H1 (cell line): ENCODE data around the gene SOX6. TPM values are rescaled to one million over a fixed set of nuclear protein-coding genes. Genes with fewer than 3 reads are reported as not detected.

ENCODE experiments used
- CTCF ChIA-PET: fragments of 300-600 bp; sonication (Branson Sonifier 250); formaldehyde crosslinking; loops from one replicate; lab custom pipeline; 2021; ENCODE audit not compliant: partially characterized antibody; lab: Charles Lee
- POLR2A ChIA-PET: fragments of 300-600 bp; sonication (Branson Sonifier 250); formaldehyde crosslinking; loops from one replicate; lab custom pipeline; 2021; ENCODE audit warnings: inconsistent platforms; ENCODE audit not compliant: partially characterized antibody; lab: Charles Lee
- DNase-seq, 2 experiments: peaks; one replicate each; pipeline versions ENCODE4 v3.0.0 to v3.0.0-alpha.2; 2010 to 2022; ENCODE audit warnings: low spot score in 2 of 2, low read depth in 1 of 2, mixed read lengths in 1 of 2
- FAIRE-seq: peaks from 2 replicates; lab custom pipeline; 2011; peaks lifted over from hg19 to GRCh38; lab: Jason Lieb, UNC
- H2AFZ ChIP-seq: 2 replicates; pipeline ENCODE4 v1.8.1; 2012; ENCODE audit warnings: low read length, inconsistent platforms
- H2AK5ac ChIP-seq: 2 replicates; pipeline ENCODE4 v1.6.1; 2013; ENCODE audit warnings: low read depth, low read length
- H2BK120ac ChIP-seq: replicated peaks from 2 replicates; pipeline ENCODE3; 2013; ENCODE audit warnings: low read depth, low read length, inconsistent platforms
- H2BK12ac ChIP-seq: 2 replicates; pipeline ENCODE4 v1.6.1; 2013; ENCODE audit warnings: low read depth, low read length
- H2BK15ac ChIP-seq: 2 replicates; pipeline ENCODE4 v1.6.1; 2013; ENCODE audit warnings: low read length
- H2BK20ac ChIP-seq: 2 replicates; pipeline ENCODE4 v1.6.1; 2013; ENCODE audit warnings: low read length
- H2BK5ac ChIP-seq: 2 replicates; pipeline ENCODE4 v1.6.1; 2013; ENCODE audit warnings: low read depth, low read length
- H3K14ac ChIP-seq: 2 replicates; pipeline ENCODE4 v1.6.1; 2013; ENCODE audit warnings: inconsistent platforms; ENCODE audit not compliant: insufficient read length
- H3K18ac ChIP-seq: 2 replicates; pipeline ENCODE4 v1.6.1; 2013; ENCODE audit warnings: low read length; ENCODE audit errors: extremely low read depth
- H3K23ac ChIP-seq: 2 replicates; pipeline ENCODE4 v1.6.1; 2013; ENCODE audit warnings: inconsistent platforms; ENCODE audit not compliant: insufficient read length
- H3K23me2 ChIP-seq: 2 replicates; pipeline ENCODE4 v1.6.1; 2013; ENCODE audit warnings: low read depth, low read length
- H3K27ac ChIP-seq: 2 replicates; pipeline ENCODE4 v1.6.1; 2011; ENCODE audit warnings: low read depth, low read length, inconsistent platforms
- H3K27me3 ChIP-seq, 4 experiments: replicated peaks in 1 of 4; 1 replicate in 1 of 4; 2 replicates in 3 of 4; pipeline versions ENCODE4 v1.6.1 to v1.8.1; 2011 to 2013; ENCODE audit warnings: low read length in 3 of 4, mild to moderate bottlenecking in 3 of 4, inconsistent platforms in 2 of 4, mixed read lengths in 2 of 4, moderate library complexity in 1 of 4; ENCODE audit not compliant: control insufficient read depth in 3 of 4, insufficient read depth in 3 of 4; ENCODE audit errors: extremely low read depth in 1 of 4
- H3K36me3 ChIP-seq, 4 experiments: 2 replicates each; pipeline versions ENCODE4 v1.6.1 to v1.8.1; 2011 to 2013; ENCODE audit warnings: mild to moderate bottlenecking in 4 of 4, low read length in 3 of 4, moderate library complexity in 2 of 4, control low read depth in 1 of 4, inconsistent platforms in 1 of 4; ENCODE audit not compliant: insufficient read depth in 4 of 4, control insufficient read depth in 2 of 4
- H3K4ac ChIP-seq: replicated peaks from 2 replicates; pipeline ENCODE3; 2013; ENCODE audit warnings: low read length, low read depth, mixed read lengths, inconsistent platforms; ENCODE audit not compliant: insufficient read length
- H3K4me1 ChIP-seq, 4 experiments: replicated peaks in 1 of 4; 1 replicate in 1 of 4; 2 replicates in 3 of 4; pipeline versions ENCODE4 v1.6.1 to v1.8.1; 2011 to 2013; ENCODE audit warnings: low read length in 3 of 4, inconsistent platforms in 2 of 4, mixed read lengths in 1 of 4; ENCODE audit not compliant: insufficient read depth in 4 of 4, control insufficient read depth in 3 of 4
- H3K4me2 ChIP-seq, 2 experiments: 2 replicates each; pipeline versions ENCODE4 v1.6.1 to v1.8.1; 2011 to 2013; ENCODE audit warnings: low read depth in 2 of 2, low read length in 2 of 2, control low read depth in 1 of 2, inconsistent platforms in 1 of 2, mild to moderate bottlenecking in 1 of 2; ENCODE audit not compliant: insufficient read depth in 1 of 2
- H3K4me3 ChIP-seq, 4 experiments: fragments of 200-600, 300-600 bp in 1 of 4; sonication (generic), shearing (Covaris generic), sonication (Bioruptor Twin) in 1 of 4; 2 replicates each; pipeline versions ENCODE4 v1.5.1 to v1.8.1; 2011 to 2016; ENCODE audit warnings: low read length in 4 of 4, low read depth in 3 of 4, control low read depth in 2 of 4, inconsistent platforms in 2 of 4, mild to moderate bottlenecking in 2 of 4, mixed read lengths in 1 of 4, moderate library complexity in 1 of 4; ENCODE audit not compliant: insufficient read depth in 2 of 4; ENCODE audit errors: extremely low read depth in 1 of 4
- H3K56ac ChIP-seq: replicated peaks from 2 replicates; pipeline ENCODE3; 2013; ENCODE audit warnings: low read depth, mild to moderate bottlenecking, mixed read lengths, low read length, inconsistent platforms; ENCODE audit not compliant: insufficient read length
- H3K79me1 ChIP-seq: 2 replicates; pipeline ENCODE4 v1.6.1; 2013; ENCODE audit warnings: low read depth, low read length, control low read depth
- H3K79me2 ChIP-seq, 2 experiments: 2 replicates each; pipeline versions ENCODE4 v1.6.1 to v1.8.1; 2012 to 2013; ENCODE audit warnings: low read length in 2 of 2, mild to moderate bottlenecking in 2 of 2, inconsistent platforms in 1 of 2; ENCODE audit not compliant: insufficient read depth in 2 of 2, control insufficient read depth in 1 of 2
- H3K9ac ChIP-seq, 4 experiments: replicated peaks in 1 of 4; 1 replicate in 1 of 4; 2 replicates in 3 of 4; pipeline versions ENCODE4 v1.6.1 to v1.8.1; 2011 to 2013; ENCODE audit warnings: low read depth in 3 of 4, low read length in 3 of 4, control low read depth in 2 of 4, mild to moderate bottlenecking in 2 of 4, moderate library complexity in 2 of 4, inconsistent platforms in 1 of 4; ENCODE audit errors: extremely low read depth in 1 of 4
- H3K9me3 ChIP-seq, 2 experiments: 2 replicates each; pipeline versions ENCODE4 v1.6.1 to v1.8.1; 2012 to 2013; ENCODE audit warnings: mild to moderate bottlenecking in 2 of 2, moderate library complexity in 2 of 2, control low read depth in 1 of 2, inconsistent platforms in 1 of 2, low read depth in 1 of 2, low read length in 1 of 2, mixed read lengths in 1 of 2; ENCODE audit not compliant: insufficient read depth in 2 of 2
- H4K20me1 ChIP-seq, 2 experiments: replicated peaks in 1 of 2; 2 replicates each; pipeline versions ENCODE3 to v1.8.1; 2011 to 2013; ENCODE audit warnings: inconsistent platforms in 2 of 2, low read length in 2 of 2, mild to moderate bottlenecking in 1 of 2; ENCODE audit not compliant: insufficient read depth in 2 of 2, control insufficient read depth in 1 of 2
- H4K5ac ChIP-seq: 2 replicates; pipeline ENCODE4 v1.6.1; 2013; ENCODE audit warnings: low read length, low read depth, mixed read lengths, inconsistent platforms; ENCODE audit not compliant: insufficient read length
- H4K8ac ChIP-seq: 2 replicates; pipeline ENCODE4 v1.8.0; 2013; ENCODE audit warnings: mild to moderate bottlenecking, moderate library complexity, low read length, inconsistent platforms; ENCODE audit not compliant: insufficient read depth; ENCODE audit errors: extremely low read depth
- H4K91ac ChIP-seq: replicated peaks from 2 replicates; pipeline ENCODE3; 2013; ENCODE audit warnings: low read length, mixed read lengths, inconsistent platforms; ENCODE audit not compliant: insufficient read length
- ASH2L ChIP-seq: fragments of 200-600, 300-600 bp; sonication (generic); IDR thresholded peaks from one replicate; pipeline ENCODE4 v1.7.1; 2017; ENCODE audit warnings: low read length
- BACH1 ChIP-seq: IDR thresholded peaks from 2 replicates; pipeline ENCODE4 v1.6.1; 2012; ENCODE audit warnings: low read length, improper control_type of control experiment
- BRCA1 ChIP-seq: IDR thresholded peaks from 2 replicates; pipeline ENCODE4 v1.6.1; 2012; ENCODE audit warnings: low read depth, low read length, improper control_type of control experiment
- CHD1 ChIP-seq: IDR thresholded peaks from 2 replicates; pipeline ENCODE4 v1.6.1; 2012; ENCODE audit warnings: low read depth, low read length, improper control_type of control experiment
- EGR1 ChIP-seq: IDR thresholded peaks from 2 replicates; pipeline ENCODE4 v1.6.1; 2011; ENCODE audit warnings: low read depth, low read length, borderline replicate concordance
- HDAC2 ChIP-seq, 2 experiments: fragments of 300-600 bp in 1 of 2; sonication (generic) in 1 of 2; IDR thresholded peaks; 2 replicates each; pipeline ENCODE4 v1.6.1; 2011 to 2012; ENCODE audit warnings: low read depth in 2 of 2, low read length in 2 of 2, mild to moderate bottlenecking in 2 of 2, moderate library complexity in 2 of 2, borderline replicate concordance in 1 of 2, inconsistent platforms in 1 of 2
- KDM1A ChIP-seq: fragments of 200-600, 300-600 bp; sonication (generic); IDR thresholded peaks from 2 replicates; pipeline ENCODE4 v1.7.1; 2016; ENCODE audit warnings: mild to moderate bottlenecking, low read length, borderline replicate concordance
- KDM4A ChIP-seq: IDR thresholded peaks from one replicate; pipeline ENCODE4 v1.7.1; 2012; ENCODE audit warnings: low read depth, mild to moderate bottlenecking, moderate library complexity, low read length, inconsistent platforms; ENCODE audit not compliant: severe bottlenecking
- SRF ChIP-seq: IDR thresholded peaks from 2 replicates; pipeline ENCODE4 v1.6.1; 2011; ENCODE audit warnings: mild to moderate bottlenecking, low read depth, low read length, moderate library complexity
- TAF1 ChIP-seq: IDR thresholded peaks from 2 replicates; pipeline ENCODE4 v1.6.1; 2011; ENCODE audit warnings: mild to moderate bottlenecking, low read depth, low read length
- YY1 ChIP-seq: IDR thresholded peaks from 2 replicates; pipeline ENCODE4 v1.6.1; 2011; ENCODE audit warnings: low read depth, mild to moderate bottlenecking, low read length
- WGBS, 2 experiments: shearing (Covaris generic) in 1 of 2; methylation state at CpG; one replicate each; pipeline versions ENCODE4 v1.1.6 to v1.1.7; 2013 to 2015; ENCODE audit warnings: low lambda C conversion rate in 2 of 2, mixed read lengths in 2 of 2, inconsistent platforms in 1 of 2, low coverage in 1 of 2, missing lambda C conversion rate in 1 of 2; ENCODE audit not compliant: insufficient replicate concordance in 2 of 2, insufficient coverage in 1 of 2, insufficient read length in 1 of 2; ENCODE audit errors: extremely low coverage in 1 of 2, missing lambda C conversion rate in 1 of 2; 5-methylcytosine and 5-hydroxymethylcytosine counted together
- polyA plus RNA-seq, 7 experiments: library from polyadenylated mRNA; depleted of rRNA in 3 of 7; stranded (reverse) in 5 of 7; unstranded in 2 of 7; fragments of >200 nt in 5 of 7; fragments of 200-250 nt in 2 of 7; gene quantifications; 1 replicate in 5 of 7; 2 replicates in 1 of 7; 4 replicates in 1 of 7; pipeline versions ENCODE4 v1.2.1 to v1.2.3, GENCODE V29; 2011 to 2013; ENCODE audit warnings: missing spikeins in 2 of 7, mixed read lengths in 2 of 7
- total RNA-seq: library from RNA; stranded (reverse); fragmentation: NEBNext Ultra II Directional; extraction: Animal tissue kit (Norgen Biotek cat#: 25700); gene quantifications from 2 replicates; pipeline ENCODE4 v1.2.1, GENCODE V29; 2021
- TF ChIP-seq, protein P1 (sequence below), 3 experiments: IDR thresholded peaks; 1 replicate in 2 of 3; 2 replicates in 1 of 3; pipeline versions ENCODE4 v1.5.1 to v1.6.1; 2011; ENCODE audit warnings: low read length in 3 of 3, mild to moderate bottlenecking in 3 of 3, inconsistent platforms in 2 of 3, low read depth in 1 of 3, moderate library complexity in 1 of 3; ENCODE audit not compliant: insufficient read depth in 1 of 3; ENCODE audit errors: control extremely low read depth in 1 of 3
- TF ChIP-seq, protein P2 (sequence below): IDR thresholded peaks from 2 replicates; pipeline ENCODE4 v1.6.1; 2012; ENCODE audit warnings: inconsistent platforms

The SOX6 gene
- total and polyA plus RNA-seq, 2 of the 8 experiments (the other 6 are each of a cell fraction or from before 2014, with no cell fraction given), result 0.09 TPM; not detected in 1

GRCh38 chr11:16088774-16089173 lies 267.6 kb downstream of the SOX6 start:
- Histone ChIP-seq H3K4me1 (peaks cover 0 to 4% (median under 1%) of the 10 kb centered on the region in 4 experiments; a peak in 2 of 7 replicates), H3K9me3 (no peaks in the 10 kb centered on the region), H3K4me2 (no peak overlapping the region), H3K9ac (no peak overlapping the region), H3K36me3 (no peaks in the 10 kb centered on the region), H4K20me1 (no peaks in the 10 kb centered on the region), H3K14ac (no peak overlapping the region), H2BK5ac (no peak overlapping the region), H3K4me3 (no peak overlapping the region), H3K56ac (no peak overlapping the region), H3K79me1 (no peaks in the 10 kb centered on the region), H2AFZ (no peak overlapping the region), H3K27ac (no peak overlapping the region), H2BK12ac (no peak overlapping the region), H3K4ac (peak overlapping the region; percentile 73), H4K91ac (no peak overlapping the region), H2BK20ac (no peak overlapping the region), H2BK15ac (no peak overlapping the region), H2BK120ac (no peak overlapping the region), H3K23ac (no peak overlapping the region), H3K23me2 (no peaks in the 10 kb centered on the region), H4K5ac (no peak overlapping the region), H3K18ac (no peak overlapping the region), H3K79me2 (no peaks in the 10 kb centered on the region), H4K8ac (no peak overlapping the region), H3K27me3 (no peaks in the 10 kb centered on the region), H2AK5ac (no peak overlapping the region)
- WGBS, 2 experiments, result 90% methylated on average over 1 of the region's 1 CpG; no CpG with 5 or more reads in 1 of the 2 experiments
- DNase-seq (no peak), FAIRE-seq (no peak)
- ChIA-PET CTCF (no interaction called here), POLR2A (no interaction called here)
- no peak for TF ChIP-seq BACH1
- TF ChIP-seq, protein P1, sequence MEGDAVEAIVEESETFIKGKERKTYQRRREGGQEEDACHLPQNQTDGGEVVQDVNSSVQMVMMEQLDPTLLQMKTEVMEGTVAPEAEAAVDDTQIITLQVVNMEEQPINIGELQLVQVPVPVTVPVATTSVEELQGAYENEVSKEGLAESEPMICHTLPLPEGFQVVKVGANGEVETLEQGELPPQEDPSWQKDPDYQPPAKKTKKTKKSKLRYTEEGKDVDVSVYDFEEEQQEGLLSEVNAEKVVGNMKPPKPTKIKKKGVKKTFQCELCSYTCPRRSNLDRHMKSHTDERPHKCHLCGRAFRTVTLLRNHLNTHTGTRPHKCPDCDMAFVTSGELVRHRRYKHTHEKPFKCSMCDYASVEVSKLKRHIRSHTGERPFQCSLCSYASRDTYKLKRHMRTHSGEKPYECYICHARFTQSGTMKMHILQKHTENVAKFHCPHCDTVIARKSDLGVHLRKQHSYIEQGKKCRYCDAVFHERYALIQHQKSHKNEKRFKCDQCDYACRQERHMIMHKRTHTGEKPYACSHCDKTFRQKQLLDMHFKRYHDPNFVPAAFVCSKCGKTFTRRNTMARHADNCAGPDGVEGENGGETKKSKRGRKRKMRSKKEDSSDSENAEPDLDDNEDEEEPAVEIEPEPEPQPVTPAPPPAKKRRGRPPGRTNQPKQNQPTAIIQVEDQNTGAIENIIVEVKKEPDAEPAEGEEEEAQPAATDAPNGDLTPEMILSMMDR (IDR thresholded peaks at IDR 0.05; ENCODE audit: control extremely low read depth in 1 of 3, insufficient read depth in 1 of 3, low read depth in 1 of 3, low read length in 3 of 3), result no peak
- TF ChIP-seq SRF, result no peak
- no peak for TF ChIP-seq EGR1
- no peak for TF ChIP-seq ASH2L
- no peak for TF ChIP-seq BRCA1
- no peak for TF ChIP-seq TAF1
- no peak for TF ChIP-seq KDM1A
- TF ChIP-seq KDM4A, result no peak
- TF ChIP-seq CHD1, result no peak
- TF ChIP-seq YY1, result no peak
- TF ChIP-seq, protein P2, sequence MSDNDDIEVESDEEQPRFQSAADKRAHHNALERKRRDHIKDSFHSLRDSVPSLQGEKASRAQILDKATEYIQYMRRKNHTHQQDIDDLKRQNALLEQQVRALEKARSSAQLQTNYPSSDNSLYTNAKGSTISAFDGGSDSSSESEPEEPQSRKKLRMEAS, result no peak
- TF ChIP-seq HDAC2 (IDR thresholded peaks at IDR 0.05; ENCODE audit: borderline replicate concordance in 1 of 2, low read depth in 2 of 2, low read length in 2 of 2), result no peak
